PFSK-1 (cell line): ENCODE measurements around the gene LPCAT2.

Source experiments
- POLR2AphosphoS5 ChIP-seq: IDR thresholded peaks from 2 replicates; pipeline ENCODE4 v1.6.1; 2012; ENCODE audit warnings: low read depth, mild to moderate bottlenecking, control low read depth, low read length, moderate library complexity
- TAF1 ChIP-seq: IDR thresholded peaks from 2 replicates; pipeline ENCODE4 v1.6.1; 2012; ENCODE audit warnings: low read length, control low read depth, borderline replicate concordance; ENCODE audit not compliant: insufficient read depth

GRCh38 chr16:55575496-55575895, 66.6 kb downstream of the LPCAT2 start:
- TF ChIP-seq POLR2AphosphoS5, result no peak
- no peak for TF ChIP-seq TAF1
